ENCODE measurements around the gene KANK2.

Gene KANK2

GRCh38 chr19:11154683-11155047 is 42.7 kb downstream of the KANK2 start:
- TF ChIP-seq CTCF (IDR thresholded peaks at IDR 0.05; ENCODE audit: control insufficient read depth, extremely low read depth, insufficient read depth) = no peak
- peak overlapping the region; percentile 86 for H3K4me3 ChIP-seq (ENCODE audit: low read depth, low read length)
- DNase-seq (ENCODE audit: low read depth) = no peak

- peak; percentile 99 for DNase-seq (ENCODE audit: low read depth)
- no peak for TF ChIP-seq CTCF (IDR thresholded peaks at IDR 0.05; ENCODE audit: control insufficient read depth, extremely low read depth, insufficient read depth)
- no peak overlapping the region for H3K4me3 ChIP-seq (ENCODE audit: low read depth, low read length)
Measured at GRCh38 chr19:11152318-11153062, 44.9 kb downstream of the KANK2 start.

GRCh38 chr19:11151181-11151580 is 46.2 kb downstream of the KANK2 start:
- no peak overlapping the region for H3K4me3 ChIP-seq (ENCODE audit: low read depth, low read length)
- no peak for DNase-seq (ENCODE audit: low read depth)
- no peak for TF ChIP-seq CTCF (IDR thresholded peaks at IDR 0.05; ENCODE audit: control insufficient read depth, extremely low read depth, insufficient read depth)

- H3K4me3 ChIP-seq (ENCODE audit: low read depth, low read length) = no peak overlapping the region
- no peak for TF ChIP-seq CTCF (IDR thresholded peaks at IDR 0.05; ENCODE audit: control insufficient read depth, extremely low read depth, insufficient read depth)
- DNase-seq (ENCODE audit: low read depth) = no peak
Measured at GRCh38 chr19:11148001-11148400, 49.3 kb downstream of the KANK2 start.

- no peak for DNase-seq (ENCODE audit: low read depth)
- no peak overlapping the region for H3K4me3 ChIP-seq (ENCODE audit: low read depth, low read length)
- TF ChIP-seq CTCF (IDR thresholded peaks at IDR 0.05; ENCODE audit: control insufficient read depth, extremely low read depth, insufficient read depth) = no peak
Measured at GRCh38 chr19:11145536-11145924, 51.8 kb downstream of the KANK2 start.

- no peak overlapping the region for H3K4me3 ChIP-seq (ENCODE audit: low read depth, low read length)
- DNase-seq (ENCODE audit: low read depth) = no peak
- no peak for TF ChIP-seq CTCF (IDR thresholded peaks at IDR 0.05; ENCODE audit: control insufficient read depth, extremely low read depth, insufficient read depth)
Measured at GRCh38 chr19:11142528-11143171, 54.7 kb downstream of the KANK2 start.

All from LNCaP clone FGC (cell line).